Stimulated activated CD4-positive, alpha-beta T cell treated with anti-CD3 and anti-CD28 coated beads, Interleukin-12 subunit alpha, Interleukin-12 subunit beta, amount 100 ng/mL, for 48 hours (primary cell): ENCODE results near the gene IQCM.
"Not testable (repeated sequence)": the region's sequence is repeated elsewhere in the genome, so short reads cannot be mapped to it uniquely, and the experiment has no call there.

ENCODE experiments used
- DNase-seq, 3 donors: peaks; one replicate each; pipeline ENCODE4 v3.0.0-alpha.2; 2020; ENCODE audit warnings: low read depth in 2 of 3, low spot score in 1 of 3

IQCM gene

GRCh38 chr4:149486861-149487260, 328.8 kb downstream of the IQCM start:
- DNase-seq, result no peak

GRCh38 chr4:149468669-149469068, 347.0 kb downstream of the IQCM start:
- not testable (repeated sequence) for DNase-seq

GRCh38 chr4:149466446-149466845, 349.2 kb downstream of the IQCM start:
- DNase-seq, result no peak

- DNase-seq, result no peak
Observed at GRCh38 chr4:149465955-149466354, 349.7 kb downstream of the IQCM start.

- no peak for DNase-seq
Observed at GRCh38 chr4:149443537-149443936, 372.1 kb downstream of the IQCM start.

- DNase-seq, result no peak
Observed at GRCh38 chr4:149441338-149441737, 374.3 kb downstream of the IQCM start.

GRCh38 chr4:149426461-149426860, 389.2 kb downstream of the IQCM start:
- DNase-seq, result no peak

GRCh38 chr4:149409555-149409962, 406.1 kb downstream of the IQCM start:
- DNase-seq, result no peak

- no peak for DNase-seq
Observed at GRCh38 chr4:149409146-149409545, 406.5 kb downstream of the IQCM start.

- no peak for DNase-seq
Observed at GRCh38 chr4:149404143-149404542, 411.5 kb downstream of the IQCM start.

- DNase-seq, result no peak
Observed at GRCh38 chr4:149403081-149403480, 412.6 kb downstream of the IQCM start.

- DNase-seq, result no peak
Observed at GRCh38 chr4:149398993-149399392, 416.6 kb downstream of the IQCM start.

GRCh38 chr4:149370785-149371420, 444.7 kb downstream of the IQCM start:
- no peak for DNase-seq

GRCh38 chr4:149370002-149370401, 445.6 kb downstream of the IQCM start:
- DNase-seq, result no peak

GRCh38 chr4:149353241-149353640, 462.4 kb downstream of the IQCM start:
- no peak for DNase-seq

- DNase-seq, result no peak
Observed at GRCh38 chr4:149349541-149349940, 466.1 kb downstream of the IQCM start.

- no peak for DNase-seq
Observed at GRCh38 chr4:149347139-149347538, 468.5 kb downstream of the IQCM start.

GRCh38 chr4:149345424-149345823, 470.2 kb downstream of the IQCM start:
- DNase-seq, result no peak

GRCh38 chr4:149344436-149344835, 471.2 kb downstream of the IQCM start:
- no peak for DNase-seq

GRCh38 chr4:149343614-149344013, 472.0 kb downstream of the IQCM start:
- DNase-seq, result no peak

- not testable (repeated sequence) for DNase-seq
Observed at GRCh38 chr4:149341117-149341516, 474.5 kb downstream of the IQCM start.

GRCh38 chr4:149328161-149328560, 487.5 kb downstream of the IQCM start:
- DNase-seq, result no peak

- DNase-seq, result no peak
Observed at GRCh38 chr4:149322203-149322602, 493.4 kb downstream of the IQCM start.
